K562 (cell line): Measurements from ENCODE around the gene ACBD4. TPM values are rescaled to one million over a fixed set of nuclear protein-coding genes. Genes with fewer than 3 reads are reported as not detected.

ENCODE experiments used
- CAMTA2 ChIP-seq: fragments of 250-450 bp; sonication (Bioruptor Pico); conservative IDR thresholded peaks from 2 replicates; pipeline ENCODE4 v1.5.1; 2022
- EP300 ChIP-seq: IDR thresholded peaks from 2 replicates; pipeline ENCODE4 v1.6.1; 2012; ENCODE audit warnings: low read length, improper control_type of control experiment
- MBD2 ChIP-seq: sonication (generic); IDR thresholded peaks from 2 replicates; pipeline ENCODE4 v1.6.1; 2016; ENCODE audit warnings: low read depth, borderline replicate concordance
- NR2C2 ChIP-seq, 2 experiments: fragments of 200-800 bp in 1 of 2; sonication (Bioruptor generic) in 1 of 2; sonication (generic) in 1 of 2; formaldehyde crosslinking in 1 of 2; IDR thresholded peaks; 2 replicates each; pipeline versions ENCODE4 v1.6.1 to v1.8.0; 2016 to 2022; ENCODE audit warnings: mild to moderate bottlenecking in 1 of 2, missing compliant biosample characterization in 1 of 2, missing genetic modification characterization in 1 of 2, missing genetic modification reagents in 1 of 2
- NR3C1 ChIP-seq: sonication (generic); formaldehyde crosslinking; IDR thresholded peaks from 2 replicates; pipeline ENCODE4 v1.8.1; 2022; ENCODE audit warnings: missing genetic modification reagents
- POLR3A ChIP-seq: IDR thresholded peaks from 2 replicates; pipeline ENCODE4 v1.6.1; 2011; ENCODE audit warnings: borderline replicate concordance, mild to moderate bottlenecking, moderate library complexity; ENCODE audit not compliant: insufficient read length, insufficient read depth; ENCODE audit errors: extremely low read depth
- SIN3B ChIP-seq: fragments of 450-650 bp; IDR thresholded peaks from 2 replicates; pipeline ENCODE4 v1.6.1; 2017; ENCODE audit warnings: low read depth, mild to moderate bottlenecking, moderate library complexity
- ZNF347 ChIP-seq: fragments of 450-650 bp; formaldehyde crosslinking; IDR thresholded peaks from 2 replicates; pipeline ENCODE4 v1.4.0; 2020; ENCODE audit warnings: low read depth, mild to moderate bottlenecking, moderate library complexity
- polyA plus RNA-seq, 8 experiments: library from polyadenylated mRNA; depleted of rRNA in 4 of 8; stranded (reverse) in 5 of 8; unstranded in 3 of 8; fragments of >200 nt; fragmentation: Nextera tagmentation in 2 of 8; fragmentation: Illumina TruSeq in 1 of 8; extraction: Ambion mirVana in 2 of 8; extraction: Trizol in 1 of 8; gene quantifications; 2 replicates each; pipeline versions ENCODE4 v1.2.1 to v1.2.3, GENCODE V29; 2011 to 2014; ENCODE audit warnings: inconsistent platforms in 1 of 8, missing spikeins in 1 of 8
- total RNA-seq, 7 experiments: library from RNA; depleted of rRNA in 6 of 7; stranded (reverse); fragments of >200 nt in 6 of 7; fragmentation: Illumina TruSeq in 2 of 7; extraction: Trizol in 2 of 7; gene quantifications; 2 replicates each; pipeline versions ENCODE4 v1.2.1 to v1.2.3, GENCODE V29; 2011 to 2021; ENCODE audit warnings: low replicate concordance in 1 of 7
- TF ChIP-seq, protein P1 (sequence below): fragments of 250-450 bp; sonication (Bioruptor Pico); IDR thresholded peaks from 2 replicates; pipeline ENCODE4 v1.6.1; 2021; ENCODE audit warnings: mild to moderate bottlenecking
- TF ChIP-seq, protein P2 (sequence below): fragments of 200-800 bp; sonication (Bioruptor generic); IDR thresholded peaks from 2 replicates; pipeline ENCODE4 v1.6.1; 2017; ENCODE audit warnings: missing genetic modification characterization, missing compliant biosample characterization
- TF ChIP-seq, protein P3 (sequence below): fragments of 250-450 bp; sonication (Bioruptor Pico); IDR thresholded peaks from 2 replicates; pipeline ENCODE4 v1.8.0; 2021; ENCODE audit warnings: moderate library complexity, mild to moderate bottlenecking, inconsistent platforms

Gene ACBD4
- total and polyA plus RNA-seq, 9 of the 15 experiments (the other 6 are each of a cell fraction or from before 2014, with no cell fraction given) = 0.14 to 6.9 (median 4.6) TPM

- TF ChIP-seq NR3C1 (CRISPR knock-in tag) = no peak
- no peak for TF ChIP-seq NR2C2 (CRISPR knock-in tag; IDR thresholded peaks at IDR 0.05)
- peak; percentile 60; the same call in 1 of the 2 replicates for TF ChIP-seq NR2C2 (tag; IDR thresholded peaks at IDR 0.05)
- TF ChIP-seq, protein P1, sequence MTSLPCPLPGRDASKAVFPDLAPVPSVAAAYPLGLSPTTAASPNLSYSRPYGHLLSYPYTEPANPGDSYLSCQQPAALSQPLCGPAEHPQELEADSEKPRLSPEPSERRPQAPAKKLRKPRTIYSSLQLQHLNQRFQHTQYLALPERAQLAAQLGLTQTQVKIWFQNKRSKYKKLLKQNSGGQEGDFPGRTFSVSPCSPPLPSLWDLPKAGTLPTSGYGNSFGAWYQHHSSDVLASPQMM (CRISPR knock-in tag) = no peak
- TF ChIP-seq EP300 = peak; percentile 39; the same call in 1 of the 2 replicates
- TF ChIP-seq ZNF347 (CRISPR knock-in tag) = no peak
- TF ChIP-seq MBD2 = no peak
- TF ChIP-seq, protein P2, sequence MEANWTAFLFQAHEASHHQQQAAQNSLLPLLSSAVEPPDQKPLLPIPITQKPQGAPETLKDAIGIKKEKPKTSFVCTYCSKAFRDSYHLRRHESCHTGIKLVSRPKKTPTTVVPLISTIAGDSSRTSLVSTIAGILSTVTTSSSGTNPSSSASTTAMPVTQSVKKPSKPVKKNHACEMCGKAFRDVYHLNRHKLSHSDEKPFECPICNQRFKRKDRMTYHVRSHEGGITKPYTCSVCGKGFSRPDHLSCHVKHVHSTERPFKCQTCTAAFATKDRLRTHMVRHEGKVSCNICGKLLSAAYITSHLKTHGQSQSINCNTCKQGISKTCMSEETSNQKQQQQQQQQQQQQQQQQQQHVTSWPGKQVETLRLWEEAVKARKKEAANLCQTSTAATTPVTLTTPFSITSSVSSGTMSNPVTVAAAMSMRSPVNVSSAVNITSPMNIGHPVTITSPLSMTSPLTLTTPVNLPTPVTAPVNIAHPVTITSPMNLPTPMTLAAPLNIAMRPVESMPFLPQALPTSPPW = peak; percentile 99; the same call in 1 of the 2 replicates
- no peak for TF ChIP-seq POLR3A
- TF ChIP-seq CAMTA2 (CRISPR knock-in tag) = 0 out of 2 replicates have a peak, but pooled peaks have one; percentile 30
- TF ChIP-seq, protein P3, sequence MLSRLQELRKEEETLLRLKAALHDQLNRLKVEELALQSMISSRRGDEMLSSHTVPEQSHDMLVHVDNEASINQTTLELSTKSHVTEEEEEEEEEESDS = no peak
- TF ChIP-seq SIN3B = no peak
- TF ChIP-seq, all 486 proteins: peak for 147
Measured at GRCh38 chr17:45146890-45147580, 11.5 kb downstream of the ACBD4 start (continued).
